B cell (primary cell): ENCODE results near the gene PPP1R9A. TPM values are rescaled to one million over a fixed set of nuclear protein-coding genes. Genes with fewer than 3 reads are reported as not detected.

Source experiments
- ATAC-seq: fragments of 200-7000 bp; cut with Tn5 transposase; one replicate; pipeline ENCODE4 v1.10.0; 2021; ENCODE audit warnings: low read depth, mild to moderate bottlenecking, moderate number of reproducible peaks, moderate library complexity
- CTCF ChIA-PET: fragments of 350-600 bp; sonication (Branson Sonifier 250); formaldehyde crosslinking; loops from one replicate; lab custom pipeline; 2021; ENCODE audit warnings: antibody characterized with exemption, inconsistent platforms; lab: Charles Lee
- POLR2A ChIA-PET: fragments of 350-600 bp; sonication (Branson Sonifier 250); formaldehyde crosslinking; loops from one replicate; lab custom pipeline; 2021; ENCODE audit warnings: antibody characterized with exemption; lab: Charles Lee
- DNase-seq: peaks from one replicate; pipeline ENCODE4 v3.0.0; 2013
- H2AFZ ChIP-seq: 2 replicates; pipeline ENCODE4 v1.6.1; 2012; ENCODE audit warnings: mild to moderate bottlenecking, low read depth, low read length; ENCODE audit not compliant: insufficient read depth, poor library complexity, severe bottlenecking
- H3K27ac ChIP-seq, 2 donors: 1 replicate in 1 of 2; 2 replicates in 1 of 2; pipeline ENCODE4 v1.5.1; 2012 to 2013; ENCODE audit warnings: low read length in 2 of 2, mild to moderate bottlenecking in 2 of 2, moderate library complexity in 1 of 2
- H3K27me3 ChIP-seq, 4 experiments: fragments of 200-600 bp in 1 of 4; sonication (generic) in 1 of 4; replicated peaks in 1 of 4; 1 replicate in 2 of 4; 2 replicates in 2 of 4; pipeline versions ENCODE4 v1.6.1 to v1.7.0; 2013 to 2016; ENCODE audit warnings: low read length in 3 of 4, mild to moderate bottlenecking in 2 of 4, mixed read lengths in 1 of 4, moderate library complexity in 1 of 4; ENCODE audit not compliant: insufficient read depth in 4 of 4, control insufficient read depth in 3 of 4; ENCODE audit errors: control extremely low read depth in 1 of 4
- H3K36me3 ChIP-seq, 2 experiments: replicated peaks in 1 of 2; 1 replicate in 1 of 2; 2 replicates in 1 of 2; pipeline versions ENCODE4 v1.6.1 to v1.7.1; 2013; ENCODE audit warnings: low read length in 1 of 2; ENCODE audit not compliant: insufficient read depth in 2 of 2, control insufficient read depth in 1 of 2; ENCODE audit errors: control extremely low read depth in 1 of 2, extremely low read depth in 1 of 2
- H3K4me1 ChIP-seq, 2 donors: fragments of 200-600 bp in 1 of 2; sonication (generic) in 1 of 2; 1 replicate in 1 of 2; 2 replicates in 1 of 2; pipeline versions ENCODE4 v1.5.1 to v1.6.1; 2013 to 2017; ENCODE audit warnings: low read length in 2 of 2; ENCODE audit not compliant: control insufficient read depth in 2 of 2, insufficient read depth in 2 of 2
- H3K4me2 ChIP-seq: replicated peaks from 2 replicates; pipeline ENCODE3; 2012; ENCODE audit warnings: mild to moderate bottlenecking, low read depth, low read length; ENCODE audit not compliant: poor library complexity, severe bottlenecking
- H3K4me3 ChIP-seq, 5 experiments: fragments of 200-600 bp in 1 of 5; sonication (generic) in 1 of 5; 1 replicate in 3 of 5; 2 replicates in 2 of 5; pipeline versions ENCODE4 v1.5.1 to v1.7.0; 2011 to 2016; ENCODE audit warnings: low read length in 4 of 5, mild to moderate bottlenecking in 4 of 5, low read depth in 2 of 5, control low read depth in 1 of 5, moderate library complexity in 1 of 5; ENCODE audit not compliant: insufficient read depth in 1 of 5; ENCODE audit errors: control extremely low read depth in 1 of 5, extremely low read depth in 1 of 5
- H3K79me2 ChIP-seq: fragments of 200-600 bp; sonication (generic); one replicate; pipeline ENCODE4 v1.6.0; 2016; ENCODE audit warnings: low read length; ENCODE audit not compliant: control insufficient read depth, insufficient read depth
- H3K9ac ChIP-seq: fragments of 200-600 bp; sonication (generic); 2 replicates; pipeline ENCODE4 v1.6.1; 2017; ENCODE audit warnings: mild to moderate bottlenecking, low read length, moderate library complexity
- H3K9me3 ChIP-seq, 3 donors: one replicate each; pipeline versions ENCODE4 v1.6.1 to v1.7.1; 2013; ENCODE audit warnings: low read length in 2 of 3; ENCODE audit not compliant: control insufficient read depth in 2 of 3, insufficient read depth in 1 of 3; ENCODE audit errors: control extremely low read depth in 1 of 3
- H4K20me1 ChIP-seq: 2 replicates; pipeline ENCODE4 v1.6.0; 2012; ENCODE audit warnings: mild to moderate bottlenecking, low read length; ENCODE audit not compliant: insufficient read depth, control insufficient read depth, poor library complexity, severe bottlenecking
- H3K27ac Mint-ChIP-seq: one replicate; pipeline ENCODE4 v1.8.0; 2021; ENCODE audit warnings: mixed read lengths
- H3K27me3 Mint-ChIP-seq: one replicate; pipeline ENCODE4 v1.8.0; 2021; ENCODE audit warnings: mixed read lengths
- H3K4me1 Mint-ChIP-seq: one replicate; pipeline ENCODE4 v1.8.0; 2021; ENCODE audit warnings: mixed read lengths
- H3K4me3 Mint-ChIP-seq: one replicate; pipeline ENCODE4 v1.8.0; 2021; ENCODE audit warnings: mixed read lengths
- H3K9me3 Mint-ChIP-seq: one replicate; pipeline ENCODE4 v1.8.0; 2022; ENCODE audit warnings: mixed read lengths; ENCODE audit not compliant: insufficient read depth
- EZH2 ChIP-seq: IDR thresholded peaks from 2 replicates; pipeline ENCODE4 v1.6.1; 2012; ENCODE audit warnings: borderline replicate concordance, low read depth, mild to moderate bottlenecking, moderate library complexity, low read length; ENCODE audit not compliant: insufficient read depth, poor library complexity, severe bottlenecking
- WGBS: methylation state at CpG from one replicate; pipeline ENCODE4 v1.1.5; 2013; ENCODE audit warnings: missing lambda C conversion rate; ENCODE audit not compliant: insufficient coverage; 5-methylcytosine and 5-hydroxymethylcytosine counted together
- intact Hi-C: fragments of 100-400 bp; cut with micrococcal nuclease; formaldehyde crosslinking; loops from one replicate; pipeline ENCODE4 v1.10.0; 2022
- polyA plus RNA-seq: library from polyadenylated mRNA; depleted of rRNA; stranded (reverse); fragments of >200 nt; gene quantifications from 2 replicates; pipeline ENCODE4 v1.2.3, GENCODE V29; 2012
- total RNA-seq, 2 donors: library from RNA; stranded (reverse); fragments of 120-200 nt in 1 of 2; gene quantifications; 1 replicate in 1 of 2; 2 replicates in 1 of 2; pipeline versions ENCODE4 v1.2.3 to v1.2.4, GENCODE V29; 2013 to 2022
- TF ChIP-seq, protein P1 (sequence below): fragments of 200-600 bp; IDR thresholded peaks from one replicate; pipeline ENCODE4 v1.8.0; 2022; ENCODE audit warnings: antibody characterized with exemption, mild to moderate bottlenecking

Gene PPP1R9A
- total and polyA plus RNA-seq, 2 donors (not counting 1 experiment from before 2014, with no cell fraction given) = 1.1 to 4.8 TPM

DNA sequence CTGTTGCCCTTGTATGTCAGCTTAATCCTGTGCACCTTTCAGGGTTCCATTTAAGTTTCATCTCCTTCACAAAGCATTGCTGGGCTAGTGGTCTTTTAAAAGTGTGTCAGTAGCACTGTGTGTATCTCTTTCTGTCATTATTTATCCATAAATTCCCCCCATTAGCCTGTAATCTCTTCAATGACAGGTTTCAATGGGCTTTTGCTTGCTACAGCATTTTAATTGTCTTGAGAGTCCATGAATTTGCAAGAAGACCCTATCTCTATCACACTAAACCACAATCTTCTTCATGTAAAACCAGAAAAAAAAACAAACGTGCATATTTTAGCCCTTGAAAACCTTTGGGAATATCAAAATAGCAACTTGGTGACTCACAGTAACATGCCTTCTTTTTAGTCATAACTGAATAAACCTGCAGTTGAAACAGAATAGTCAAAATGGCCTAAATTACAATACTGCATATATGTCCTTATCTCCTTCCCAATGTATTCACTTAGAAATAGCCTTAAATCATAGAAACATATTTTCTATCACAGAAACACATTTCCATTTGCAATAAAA, 298.4 kb downstream of the PPP1R9A start:
- POLR2A ChIA-PET = no interaction called here
- H3K9me3 Mint-ChIP-seq = no peaks in the 10 kb centered on the region

DNA sequence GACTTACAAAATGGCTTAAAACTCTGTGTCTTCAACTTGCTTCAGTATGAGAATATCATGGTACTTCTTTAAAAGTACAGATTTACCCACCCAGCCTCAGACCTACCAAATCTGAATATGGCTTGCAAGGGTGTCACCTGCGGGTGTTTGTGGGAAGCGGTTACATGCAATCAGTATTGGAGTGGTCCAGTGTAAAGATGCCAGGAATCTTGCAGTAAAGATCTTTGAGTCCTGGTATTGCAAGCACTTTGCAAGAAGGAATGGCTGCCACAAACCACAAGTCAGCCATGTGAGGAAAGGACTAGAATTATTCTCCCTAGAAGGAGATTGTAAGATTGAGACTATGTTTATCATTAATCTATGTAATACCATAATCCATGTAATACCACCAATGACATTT, 301.9 kb downstream of the PPP1R9A start:
- TF ChIP-seq, protein P1, sequence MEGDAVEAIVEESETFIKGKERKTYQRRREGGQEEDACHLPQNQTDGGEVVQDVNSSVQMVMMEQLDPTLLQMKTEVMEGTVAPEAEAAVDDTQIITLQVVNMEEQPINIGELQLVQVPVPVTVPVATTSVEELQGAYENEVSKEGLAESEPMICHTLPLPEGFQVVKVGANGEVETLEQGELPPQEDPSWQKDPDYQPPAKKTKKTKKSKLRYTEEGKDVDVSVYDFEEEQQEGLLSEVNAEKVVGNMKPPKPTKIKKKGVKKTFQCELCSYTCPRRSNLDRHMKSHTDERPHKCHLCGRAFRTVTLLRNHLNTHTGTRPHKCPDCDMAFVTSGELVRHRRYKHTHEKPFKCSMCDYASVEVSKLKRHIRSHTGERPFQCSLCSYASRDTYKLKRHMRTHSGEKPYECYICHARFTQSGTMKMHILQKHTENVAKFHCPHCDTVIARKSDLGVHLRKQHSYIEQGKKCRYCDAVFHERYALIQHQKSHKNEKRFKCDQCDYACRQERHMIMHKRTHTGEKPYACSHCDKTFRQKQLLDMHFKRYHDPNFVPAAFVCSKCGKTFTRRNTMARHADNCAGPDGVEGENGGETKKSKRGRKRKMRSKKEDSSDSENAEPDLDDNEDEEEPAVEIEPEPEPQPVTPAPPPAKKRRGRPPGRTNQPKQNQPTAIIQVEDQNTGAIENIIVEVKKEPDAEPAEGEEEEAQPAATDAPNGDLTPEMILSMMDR = no peak
- no peak for TF ChIP-seq EZH2
- H3K27me3 ChIP-seq = no peaks in the 10 kb centered on the region
- Mint-ChIP-seq H3K27ac (no peak overlapping the region), H3K27me3 (no peaks in the 10 kb centered on the region), H3K9me3 (peaks cover 2% of the 10 kb centered on the region), H3K4me1 (no peaks in the 10 kb centered on the region), H3K4me3 (no peak overlapping the region)
- no peaks in the 10 kb centered on the region for H4K20me1 ChIP-seq
- no peak for DNase-seq
- intact Hi-C loops = no loop called here
- no peak overlapping the region for H3K4me2 ChIP-seq
- no peak overlapping the region for H3K27ac ChIP-seq
- no peak for ATAC-seq
- H3K79me2 ChIP-seq = no peaks in the 10 kb centered on the region
- no peaks in the 10 kb centered on the region for H3K4me1 ChIP-seq
- peaks cover 0 to 3% (median 0%) of the 10 kb centered on the region in 3 donors for H3K9me3 ChIP-seq
- H2AFZ ChIP-seq = no peak overlapping the region
- ChIA-PET CTCF (no interaction called here), POLR2A (no interaction called here)
- WGBS = 100% methylated on average over 1 of the region's 2 CpGs
- no peaks in the 10 kb centered on the region for H3K36me3 ChIP-seq
- no peak overlapping the region for H3K9ac ChIP-seq
- no peak overlapping the region for H3K4me3 ChIP-seq

More for the DNA sequence above, 298.4 kb downstream of the PPP1R9A start:
- Histone ChIP-seq H3K4me2 (no peak overlapping the region), H3K79me2 (no peaks in the 10 kb centered on the region), H3K36me3 (no peaks in the 10 kb centered on the region), H2AFZ (no peak overlapping the region), H4K20me1 (no peaks in the 10 kb centered on the region), H3K4me3 (no peak overlapping the region), H3K9ac (no peak overlapping the region), H3K9me3 (no peaks in the 10 kb centered on the region), H3K27ac (no peak overlapping the region), H3K4me1 (no peaks in the 10 kb centered on the region), H3K27me3 (no peaks in the 10 kb centered on the region)
- DNase-seq = no peak
- H3K27me3 Mint-ChIP-seq = no peaks in the 10 kb centered on the region
- no peak overlapping the region for H3K27ac Mint-ChIP-seq
- no peak for ATAC-seq
- CTCF ChIA-PET = no interaction called here
- no CpG with 5 or more reads among the region's 1 CpG for WGBS
- no peaks in the 10 kb centered on the region for H3K4me1 Mint-ChIP-seq
- intact Hi-C loops = no loop called here
- TF ChIP-seq, protein P1 = no peak
- TF ChIP-seq EZH2 = no peak
- H3K4me3 Mint-ChIP-seq = no peak overlapping the region
